Gastroesophageal sphincter (tissue), 4 donors: ENCODE data around the gene RYR2. TPM values are rescaled to one million over a fixed set of nuclear protein-coding genes. Genes with fewer than 3 reads are reported as not detected.

Experiments used
- ATAC-seq: fragments of 150-250 bp; one replicate; pipeline ENCODE4 v1.9.1; 2016; ENCODE audit warnings: mild to moderate bottlenecking, moderate library complexity
- H3K27ac ChIP-seq, 4 donors: fragments of 200-600 bp; sonication (generic) in 3 of 4; 1 replicate in 3 of 4; 2 replicates in 1 of 4; pipeline ENCODE4 v1.5.1; 2016 to 2019
- H3K27me3 ChIP-seq: fragments of 200-600 bp; sonication (generic); one replicate; pipeline ENCODE4 v1.5.1; 2019
- H3K36me3 ChIP-seq, 2 donors: fragments of 200-600 bp; sonication (generic); one replicate each; pipeline ENCODE4 v1.5.1; 2019; ENCODE audit warnings: control low read depth in 1 of 2
- H3K4me1 ChIP-seq, 3 donors: fragments of 200-600 bp; sonication (generic); 1 replicate in 2 of 3; 2 replicates in 1 of 3; pipeline ENCODE4 v1.5.1; 2016 to 2019; ENCODE audit warnings: control low read depth in 2 of 3
- H3K4me3 ChIP-seq, 2 donors: fragments of 200-600 bp; sonication (generic); one replicate each; pipeline ENCODE4 v1.5.1; 2019; ENCODE audit warnings: mild to moderate bottlenecking in 1 of 2, moderate library complexity in 1 of 2
- H3K9me3 ChIP-seq, 3 donors: fragments of 200-600 bp; sonication (generic); one replicate each; pipeline ENCODE4 v1.5.1; 2017 to 2019; ENCODE audit warnings: control low read depth in 2 of 3
- CTCF ChIP-seq, 4 experiments: fragments of 200-600 bp in 2 of 4; fragments of 450-650 bp in 2 of 4; sonication (generic) in 1 of 4; IDR thresholded peaks; one replicate each; pipeline ENCODE4 v1.5.1; 2017 to 2019; ENCODE audit warnings: antibody characterized with exemption in 4 of 4, mild to moderate bottlenecking in 2 of 4, moderate library complexity in 2 of 4
- EP300 ChIP-seq: sonication (generic); formaldehyde crosslinking; IDR thresholded peaks from one replicate; pipeline ENCODE4 v1.6.1; 2017; ENCODE audit warnings: antibody characterized with exemption, mild to moderate bottlenecking
- POLR2A ChIP-seq, 2 donors: fragments of 450-650 bp; IDR thresholded peaks; one replicate each; pipeline ENCODE4 v1.6.1; 2017; ENCODE audit warnings: antibody characterized with exemption in 2 of 2, mild to moderate bottlenecking in 2 of 2, moderate library complexity in 1 of 2
- POLR2AphosphoS5 ChIP-seq: sonication (generic); formaldehyde crosslinking; IDR thresholded peaks from one replicate; pipeline ENCODE4 v1.6.1; 2017; ENCODE audit warnings: antibody characterized with exemption
- WGBS, 2 donors: methylation state at CpG; one replicate each; pipeline ENCODE4 v1.1.5; 2018; ENCODE audit warnings: low coverage in 1 of 2; 5-methylcytosine and 5-hydroxymethylcytosine counted together
- total RNA-seq, 4 donors: library from RNA; depleted of rRNA; stranded (reverse); fragments of >200 nt; gene quantifications; one replicate each; pipeline ENCODE4 v1.1.0, GENCODE V29; 2016

Gene RYR2
- total RNA-seq, 4 donors from 2014 or later = 27.4 to 78.8 (median 42.7) TPM

- Histone ChIP-seq H3K27me3 (no peaks in the 10 kb centered on the region), H3K9me3 (no peaks in the 10 kb centered on the region), H3K27ac (no peak overlapping the region), H3K36me3 (peaks cover 0 to 10% of the 10 kb centered on the region in 2 donors), H3K4me3 (no peak overlapping the region), H3K4me1 (no peaks in the 10 kb centered on the region)
- ATAC-seq = no peak
- 84 to 86% methylated on average over 3 to 4 of the region's 5 CpGs for WGBS, 2 donors
- TF ChIP-seq POLR2AphosphoS5 (no peak), EP300 (no peak), CTCF (IDR thresholded peaks at IDR 0.05) (no peak), POLR2A (IDR thresholded peaks at IDR 0.05) (no peak)
These were observed 622.4 kb downstream of the RYR2 start for GRCh38 chr1:237664348-237664747.

GRCh38 chr1:237670302-237670701 lies 628.3 kb downstream of the RYR2 start:
- Histone ChIP-seq H3K9me3 (no peaks in the 10 kb centered on the region), H3K27me3 (no peaks in the 10 kb centered on the region), H3K27ac (no peak overlapping the region), H3K36me3 (peaks cover 0 to 18% of the 10 kb centered on the region in 2 donors), H3K4me1 (no peaks in the 10 kb centered on the region), H3K4me3 (no peak overlapping the region)
- no CpG with 5 or more reads among the region's 1 CpG for WGBS, 2 donors
- TF ChIP-seq POLR2A (IDR thresholded peaks at IDR 0.05) (no peak), EP300 (no peak)
- no peak for ATAC-seq

- 87 to 89% methylated on average over 3 to 4 of the region's 4 CpGs for WGBS, 2 donors
- Histone ChIP-seq H3K9me3 (no peaks in the 10 kb centered on the region), H3K4me1 (no peaks in the 10 kb centered on the region), H3K4me3 (no peak overlapping the region), H3K36me3 (peaks cover 0 to 21% of the 10 kb centered on the region in 2 donors), H3K27ac (no peak overlapping the region), H3K27me3 (no peaks in the 10 kb centered on the region)
- TF ChIP-seq POLR2AphosphoS5 = no peak
- ATAC-seq = no peak
These were observed 629.3 kb downstream of the RYR2 start for GRCh38 chr1:237671262-237671661.

GRCh38 chr1:237671935-237672334 lies 630.0 kb downstream of the RYR2 start:
- H3K4me1 ChIP-seq = no peaks in the 10 kb centered on the region
- no peak for TF ChIP-seq CTCF (IDR thresholded peaks at IDR 0.05)
- no peak for TF ChIP-seq EP300
- no peak for TF ChIP-seq POLR2A (IDR thresholded peaks at IDR 0.05)
- TF ChIP-seq POLR2AphosphoS5 = no peak
- no peaks in the 10 kb centered on the region for H3K9me3 ChIP-seq
- H3K36me3 ChIP-seq = peaks cover 0 to 21% of the 10 kb centered on the region in 2 donors
- H3K4me3 ChIP-seq = no peak overlapping the region
- ATAC-seq = no peak
- no peaks in the 10 kb centered on the region for H3K27me3 ChIP-seq
- no peak overlapping the region for H3K27ac ChIP-seq
- 76 to 82% methylated on average over 6 of the region's 6 CpGs for WGBS, 2 donors

GRCh38 chr1:237672748-237673147 lies 630.8 kb downstream of the RYR2 start:
- no peak for TF ChIP-seq POLR2A (IDR thresholded peaks at IDR 0.05)
- no peak for TF ChIP-seq EP300
- TF ChIP-seq POLR2AphosphoS5 = no peak
- no peak for TF ChIP-seq CTCF (IDR thresholded peaks at IDR 0.05)
- Histone ChIP-seq H3K36me3 (peaks cover 0 to 21% of the 10 kb centered on the region in 2 donors), H3K27me3 (no peaks in the 10 kb centered on the region), H3K4me3 (no peak overlapping the region), H3K27ac (no peak overlapping the region), H3K9me3 (no peaks in the 10 kb centered on the region), H3K4me1 (peaks cover 0 to 2% (median 0%) of the 10 kb centered on the region in 3 donors)
- WGBS, 2 donors = 32 to 76% methylated on average over 2 of the region's 2 CpGs
- ATAC-seq = no peak

- no peaks in the 10 kb centered on the region for H3K27me3 ChIP-seq
- WGBS, 2 donors = 63 to 75% methylated on average over 3 of the region's 3 CpGs
These were observed 631.6 kb downstream of the RYR2 start for GRCh38 chr1:237673631-237674030.

More at GRCh38 chr1:237673631-237674030, 631.6 kb downstream of the RYR2 start:
- Histone ChIP-seq H3K9me3 (no peaks in the 10 kb centered on the region), H3K27ac (no peak overlapping the region), H3K4me1 (peaks cover 0 to 7% (median 0%) of the 10 kb centered on the region in 3 donors), H3K4me3 (no peak overlapping the region), H3K36me3 (peaks cover 0 to 21% of the 10 kb centered on the region in 2 donors)
- ATAC-seq = no peak
- TF ChIP-seq POLR2AphosphoS5 (no peak), EP300 (no peak), CTCF (IDR thresholded peaks at IDR 0.05) (no peak), POLR2A (IDR thresholded peaks at IDR 0.05) (no peak)
